ENCODE data around the gene ERVFRD-1.

DNA sequence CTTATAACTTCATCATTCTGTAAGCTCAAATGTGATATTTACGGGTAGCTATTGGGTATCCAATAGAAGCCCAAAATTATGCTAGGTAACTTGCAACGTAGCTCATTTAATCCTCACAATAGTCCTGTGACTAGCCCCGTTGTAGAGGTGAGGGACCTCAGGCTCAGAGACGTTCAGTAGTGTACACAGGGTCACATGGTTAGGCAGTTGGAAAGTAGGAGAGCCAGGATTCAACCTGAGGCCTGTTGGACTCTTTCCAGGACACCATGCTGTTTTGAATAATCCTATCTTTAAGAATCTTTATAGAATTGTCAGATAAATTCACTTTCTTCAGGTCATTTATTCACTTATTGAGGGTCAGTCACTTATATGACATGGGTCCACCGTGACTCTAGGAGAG lies 58.2 kb downstream of the ERVFRD-1 start:
- TF ChIP-seq NBN (conservative IDR thresholded peaks at IDR 0.05) (no peak), MTF2 (CRISPR knock-in tag; IDR thresholded peaks at IDR 0.05; ENCODE audit: borderline replicate concordance) (no peak), ZBTB38 (CRISPR knock-in tag; IDR thresholded peaks at IDR 0.05) (no peak), ZNF766 (CRISPR knock-in tag; IDR thresholded peaks at IDR 0.05; ENCODE audit: borderline replicate concordance) (no peak), THRA (CRISPR knock-in tag; IDR thresholded peaks at IDR 0.05; ENCODE audit: borderline replicate concordance) (no peak), POLR2A (IDR thresholded peaks at IDR 0.05; ENCODE audit: insufficient read depth in 1 of 2, low read depth in 2 of 2, low read length in 2 of 2) (no peak), ZNF547 (CRISPR knock-in tag; IDR thresholded peaks at IDR 0.05) (no peak), ELF4 (CRISPR knock-in tag; IDR thresholded peaks at IDR 0.05; ENCODE audit: borderline replicate concordance) (no peak), AKNA (CRISPR knock-in tag; IDR thresholded peaks at IDR 0.05; ENCODE audit: borderline replicate concordance) (no peak), CREM (IDR thresholded peaks at IDR 0.05) (no peak), CREM (CRISPR knock-in tag; IDR thresholded peaks at IDR 0.05) (no peak)

Measured in HepG2 (cell line).